ENCODE data around the gene ZBTB14.

Gene ZBTB14

GRCh38 chr18:5295981-5296705, 617 bp upstream of the ZBTB14 start:
- TF ChIP-seq ZFP30 (CRISPR knock-in tag; IDR thresholded peaks at IDR 0.05) (peak; percentile 60; the same call in 1 of the 2 replicates), ZFP3 (CRISPR knock-in tag; IDR thresholded peaks at IDR 0.05) (peak; percentile 86), ISL1 (CRISPR knock-in tag; IDR thresholded peaks at IDR 0.05) (peak; percentile 43; the same call in 1 of the 2 replicates), PPARA (CRISPR knock-in tag; IDR thresholded peaks at IDR 0.05; ENCODE audit: borderline replicate concordance) (peak; percentile 86; the same call in 1 of the 2 replicates), CREB5 (CRISPR knock-in tag; IDR thresholded peaks at IDR 0.05; ENCODE audit: low read depth) (no peak), PATZ1 (CRISPR knock-in tag; IDR thresholded peaks at IDR 0.05; ENCODE audit: borderline replicate concordance) (no peak), BACH2 (CRISPR knock-in tag; IDR thresholded peaks at IDR 0.05; ENCODE audit: borderline replicate concordance) (peak; percentile 90), SNAI2 (CRISPR knock-in tag; IDR thresholded peaks at IDR 0.05) (peak; percentile 97), ZNF70 (CRISPR knock-in tag; IDR thresholded peaks at IDR 0.05) (peak; percentile 76), CSDC2 (CRISPR knock-in tag; IDR thresholded peaks at IDR 0.05) (peak; percentile 98), RARB (CRISPR knock-in tag; IDR thresholded peaks at IDR 0.05) (no peak), ZNF565 (CRISPR knock-in tag; conservative IDR thresholded peaks at IDR 0.05; ENCODE audit: low read depth) (peak; percentile 95), TOX (CRISPR knock-in tag; IDR thresholded peaks at IDR 0.05; ENCODE audit: borderline replicate concordance) (no peak), TCF4 (CRISPR knock-in tag; IDR thresholded peaks at IDR 0.05; ENCODE audit: borderline replicate concordance) (no peak), ESRRG (CRISPR knock-in tag; IDR thresholded peaks at IDR 0.05) (0 out of 2 replicates have a peak, but pooled peaks have one; percentile 46), ZNF8 (CRISPR knock-in tag; IDR thresholded peaks at IDR 0.05) (peak; percentile 69), OSR1 (CRISPR knock-in tag; IDR thresholded peaks at IDR 0.05) (peak; percentile 88; the same call in 1 of the 2 replicates), ARNTL (CRISPR knock-in tag; IDR thresholded peaks at IDR 0.05; ENCODE audit: borderline replicate concordance, low read depth) (peak; percentile 74; the same call in 1 of the 2 replicates), GLIS3 (CRISPR knock-in tag; IDR thresholded peaks at IDR 0.05) (0 out of 2 replicates have a peak, but pooled peaks have one; percentile 59), ZC3H10 (CRISPR knock-in tag; IDR thresholded peaks at IDR 0.05) (peak; percentile 72)
- TF ChIP-seq, protein P1, sequence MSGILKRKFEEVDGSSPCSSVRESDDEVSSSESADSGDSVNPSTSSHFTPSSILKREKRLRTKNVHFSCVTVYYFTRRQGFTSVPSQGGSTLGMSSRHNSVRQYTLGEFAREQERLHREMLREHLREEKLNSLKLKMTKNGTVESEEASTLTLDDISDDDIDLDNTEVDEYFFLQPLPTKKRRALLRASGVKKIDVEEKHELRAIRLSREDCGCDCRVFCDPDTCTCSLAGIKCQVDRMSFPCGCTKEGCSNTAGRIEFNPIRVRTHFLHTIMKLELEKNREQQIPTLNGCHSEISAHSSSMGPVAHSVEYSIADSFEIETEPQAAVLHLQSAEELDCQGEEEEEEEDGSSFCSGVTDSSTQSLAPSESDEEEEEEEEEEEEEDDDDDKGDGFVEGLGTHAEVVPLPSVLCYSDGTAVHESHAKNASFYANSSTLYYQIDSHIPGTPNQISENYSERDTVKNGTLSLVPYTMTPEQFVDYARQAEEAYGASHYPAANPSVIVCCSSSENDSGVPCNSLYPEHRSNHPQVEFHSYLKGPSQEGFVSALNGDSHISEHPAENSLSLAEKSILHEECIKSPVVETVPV (CRISPR knock-in tag; IDR thresholded peaks at IDR 0.05): no peak
- TF ChIP-seq, protein P2, sequence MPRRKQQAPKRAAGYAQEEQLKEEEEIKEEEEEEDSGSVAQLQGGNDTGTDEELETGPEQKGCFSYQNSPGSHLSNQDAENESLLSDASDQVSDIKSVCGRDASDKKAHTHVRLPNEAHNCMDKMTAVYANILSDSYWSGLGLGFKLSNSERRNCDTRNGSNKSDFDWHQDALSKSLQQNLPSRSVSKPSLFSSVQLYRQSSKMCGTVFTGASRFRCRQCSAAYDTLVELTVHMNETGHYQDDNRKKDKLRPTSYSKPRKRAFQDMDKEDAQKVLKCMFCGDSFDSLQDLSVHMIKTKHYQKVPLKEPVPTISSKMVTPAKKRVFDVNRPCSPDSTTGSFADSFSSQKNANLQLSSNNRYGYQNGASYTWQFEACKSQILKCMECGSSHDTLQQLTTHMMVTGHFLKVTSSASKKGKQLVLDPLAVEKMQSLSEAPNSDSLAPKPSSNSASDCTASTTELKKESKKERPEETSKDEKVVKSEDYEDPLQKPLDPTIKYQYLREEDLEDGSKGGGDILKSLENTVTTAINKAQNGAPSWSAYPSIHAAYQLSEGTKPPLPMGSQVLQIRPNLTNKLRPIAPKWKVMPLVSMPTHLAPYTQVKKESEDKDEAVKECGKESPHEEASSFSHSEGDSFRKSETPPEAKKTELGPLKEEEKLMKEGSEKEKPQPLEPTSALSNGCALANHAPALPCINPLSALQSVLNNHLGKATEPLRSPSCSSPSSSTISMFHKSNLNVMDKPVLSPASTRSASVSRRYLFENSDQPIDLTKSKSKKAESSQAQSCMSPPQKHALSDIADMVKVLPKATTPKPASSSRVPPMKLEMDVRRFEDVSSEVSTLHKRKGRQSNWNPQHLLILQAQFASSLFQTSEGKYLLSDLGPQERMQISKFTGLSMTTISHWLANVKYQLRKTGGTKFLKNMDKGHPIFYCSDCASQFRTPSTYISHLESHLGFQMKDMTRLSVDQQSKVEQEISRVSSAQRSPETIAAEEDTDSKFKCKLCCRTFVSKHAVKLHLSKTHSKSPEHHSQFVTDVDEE (CRISPR knock-in tag; IDR thresholded peaks at IDR 0.05): peak; percentile 99
- TF ChIP-seq, protein P3, sequence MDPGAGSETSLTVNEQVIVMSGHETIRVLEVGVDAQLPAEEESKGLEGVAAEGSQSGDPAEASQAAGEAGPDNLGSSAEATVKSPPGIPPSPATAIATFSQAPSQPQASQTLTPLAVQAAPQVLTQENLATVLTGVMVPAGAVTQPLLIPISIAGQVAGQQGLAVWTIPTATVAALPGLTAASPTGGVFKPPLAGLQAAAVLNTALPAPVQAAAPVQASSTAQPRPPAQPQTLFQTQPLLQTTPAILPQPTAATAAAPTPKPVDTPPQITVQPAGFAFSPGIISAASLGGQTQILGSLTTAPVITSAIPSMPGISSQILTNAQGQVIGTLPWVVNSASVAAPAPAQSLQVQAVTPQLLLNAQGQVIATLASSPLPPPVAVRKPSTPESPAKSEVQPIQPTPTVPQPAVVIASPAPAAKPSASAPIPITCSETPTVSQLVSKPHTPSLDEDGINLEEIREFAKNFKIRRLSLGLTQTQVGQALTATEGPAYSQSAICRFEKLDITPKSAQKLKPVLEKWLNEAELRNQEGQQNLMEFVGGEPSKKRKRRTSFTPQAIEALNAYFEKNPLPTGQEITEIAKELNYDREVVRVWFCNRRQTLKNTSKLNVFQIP (CRISPR knock-in tag; IDR thresholded peaks at IDR 0.05; ENCODE audit: borderline replicate concordance, low read depth): no peak; the same call in 1 of the 2 replicates
- ATAC-seq: peak; percentile 78

Measured in SK-N-SH treated with all-trans-retinoic acid at 6 μM for 48 hours (cell line).